ENCODE measurements around the gene CPNE1. TPM values are rescaled to one million over a fixed set of nuclear protein-coding genes. Genes with fewer than 3 reads are reported as not detected.

The CPNE1 gene
- total and polyA plus RNA-seq, 2 of the 8 experiments (the other 6 are each of a cell fraction or from before 2014, with no cell fraction given) = 294 to 346 TPM

DNA sequence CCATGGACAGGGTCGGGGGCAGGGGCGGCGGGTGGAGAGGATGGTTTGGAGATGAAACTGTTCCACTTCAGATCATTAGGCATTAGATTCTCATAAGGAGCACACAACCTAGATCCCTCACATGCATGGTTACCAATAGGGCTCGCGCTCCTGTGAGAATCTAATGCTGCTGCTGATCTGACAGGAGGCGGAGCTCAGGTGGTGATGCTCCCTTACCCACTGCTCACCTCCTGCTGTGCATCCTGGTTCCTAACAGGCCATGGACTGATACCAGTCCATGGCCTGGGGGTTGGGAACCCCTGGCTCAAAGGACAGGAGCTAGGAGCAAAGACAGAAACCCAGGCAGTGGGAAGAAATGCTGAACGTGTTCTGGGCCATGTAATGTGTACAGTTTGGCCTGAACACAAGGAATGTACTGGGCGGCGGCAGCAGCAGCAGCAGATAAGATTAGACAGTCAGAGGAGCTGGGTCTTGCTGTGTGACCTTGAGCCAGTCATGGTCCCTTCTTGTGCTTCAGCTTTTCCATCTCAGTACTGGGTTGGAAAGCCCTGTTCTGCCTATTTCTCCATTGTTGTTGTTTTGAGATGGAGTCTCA is 53.8 kb downstream of the CPNE1 start:
- Histone ChIP-seq H3K27ac (ENCODE audit: low read depth, low read length) (no peak overlapping the region), H3K56ac (replicated peaks; ENCODE audit: insufficient read length, low read depth, low read length) (no peak overlapping the region), H4K20me1 (replicated peaks in 1 of 2; ENCODE audit: control insufficient read depth in 1 of 2, insufficient read depth in 2 of 2, low read length in 2 of 2) (no peaks in the 10 kb centered on the region), H2BK5ac (ENCODE audit: low read depth, low read length) (no peak overlapping the region), H3K79me1 (ENCODE audit: low read depth, low read length) (no peaks in the 10 kb centered on the region), H4K91ac (replicated peaks; ENCODE audit: insufficient read length, low read length) (no peak overlapping the region), H3K23me2 (ENCODE audit: low read depth, low read length) (peaks cover 2% of the 10 kb centered on the region; the same call in 1 of the 2 replicates), H3K4me3 (ENCODE audit: extremely low read depth in 1 of 4, insufficient read depth in 2 of 4, low read depth in 3 of 4, low read length in 4 of 4) (no peak overlapping the region), H3K36me3 (ENCODE audit: control insufficient read depth in 2 of 4, insufficient read depth in 4 of 4, low read length in 3 of 4) (no peaks in the 10 kb centered on the region), H3K9me3 (ENCODE audit: insufficient read depth in 2 of 2, low read depth in 1 of 2, low read length in 1 of 2) (no peaks in the 10 kb centered on the region), H4K8ac (ENCODE audit: extremely low read depth, insufficient read depth, low read length) (no peak overlapping the region), H3K9ac (replicated peaks in 1 of 4; ENCODE audit: extremely low read depth in 1 of 4, low read depth in 3 of 4, low read length in 3 of 4) (no peak overlapping the region), H3K79me2 (ENCODE audit: control insufficient read depth in 1 of 2, insufficient read depth in 2 of 2, low read length in 2 of 2) (no peaks in the 10 kb centered on the region), H3K14ac (ENCODE audit: insufficient read length) (no peak overlapping the region), H3K23ac (ENCODE audit: insufficient read length) (no peak overlapping the region), H2BK120ac (replicated peaks; ENCODE audit: low read depth, low read length) (no peak overlapping the region), H3K4me2 (ENCODE audit: insufficient read depth in 1 of 2, low read depth in 2 of 2, low read length in 2 of 2) (no peak overlapping the region), H3K18ac (ENCODE audit: extremely low read depth, low read length) (no peak overlapping the region), H2BK15ac (ENCODE audit: low read length) (no peak overlapping the region), H2BK20ac (ENCODE audit: low read length) (no peak overlapping the region), H3K4ac (replicated peaks; ENCODE audit: insufficient read length, low read depth, low read length) (no peak overlapping the region), H4K5ac (ENCODE audit: insufficient read length, low read depth, low read length) (no peak overlapping the region), H3K4me1 (replicated peaks in 1 of 4; ENCODE audit: control insufficient read depth in 3 of 4, insufficient read depth in 4 of 4, low read length in 3 of 4) (no peaks in the 10 kb centered on the region; a peak in 2 of 7 replicates), H3K27me3 (replicated peaks in 1 of 4; ENCODE audit: control insufficient read depth in 3 of 4, extremely low read depth in 1 of 4, insufficient read depth in 3 of 4, low read length in 3 of 4) (peaks cover 0 to 4% (median 0%) of the 10 kb centered on the region in 4 experiments; a peak in 2 of 7 replicates), H2AK5ac (ENCODE audit: low read depth, low read length) (no peak overlapping the region), H2BK12ac (ENCODE audit: low read depth, low read length) (no peak overlapping the region), H2AFZ (ENCODE audit: low read length) (no peak overlapping the region)
- CTCF ChIA-PET (ENCODE audit: partially characterized antibody) = interaction anchor here (0.5 to 1.8 kb wide), 8 partner anchors 9 to 344 kb away, joined by 3 to 7 read pairs (median 3); partner anchors contain the start of gene SCAND1
- FAIRE-seq (no peak), DNase-seq (ENCODE audit: low read depth in 1 of 2, low spot score in 2 of 2) (no peak)
- POLR2A ChIA-PET (ENCODE audit: partially characterized antibody) = interaction anchor here (1.0 kb wide), 1 partner anchor 161 kb away, joined by 3 read pairs; the partner anchor contains the start of gene PHF20
- 93% methylated on average over 9 of the region's 9 CpGs; no CpG with 5 or more reads in 1 of the 2 experiments for WGBS, 2 experiments (ENCODE audit: extremely low coverage in 1 of 2, insufficient coverage in 1 of 2, insufficient read length in 1 of 2, insufficient replicate concordance in 2 of 2, low coverage in 1 of 2, low lambda C conversion rate in 2 of 2, missing lambda C conversion rate in 1 of 2)
- TF ChIP-seq ZNF274 (IDR thresholded peaks at IDR 0.05; ENCODE audit: borderline replicate concordance, extremely low read depth, low read length) (no peak), CHD1 (IDR thresholded peaks at IDR 0.05; ENCODE audit: low read depth, low read length) (no peak), JUND (IDR thresholded peaks at IDR 0.05; ENCODE audit: low read length) (no peak), SP4 (IDR thresholded peaks at IDR 0.05; ENCODE audit: low read length) (no peak), CREB1 (IDR thresholded peaks at IDR 0.05) (no peak), TAF1 (IDR thresholded peaks at IDR 0.05; ENCODE audit: low read depth, low read length) (no peak), POLR2A (IDR thresholded peaks at IDR 0.05; ENCODE audit: control extremely low read depth in 1 of 2, low read depth in 2 of 2, low read length in 2 of 2) (no peak), POLR2AphosphoS5 (IDR thresholded peaks at IDR 0.05; ENCODE audit: low read depth, low read length) (no peak), ATF3 (IDR thresholded peaks at IDR 0.05; ENCODE audit: insufficient read depth, low read depth, low read length) (no peak), SIRT6 (IDR thresholded peaks at IDR 0.05; ENCODE audit: low read length) (no peak), RFX5 (IDR thresholded peaks at IDR 0.05; ENCODE audit: borderline replicate concordance, low read depth, low read length) (no peak), SIN3A (conservative IDR thresholded peaks at IDR 0.05 in 1 of 2, IDR thresholded peaks at IDR 0.05 in 1 of 2; ENCODE audit: low read depth in 1 of 2, low read length in 2 of 2) (no peak), PHF8 (conservative IDR thresholded peaks at IDR 0.05; ENCODE audit: low read depth, low read length) (no peak), RNF2 (IDR thresholded peaks at IDR 0.05; ENCODE audit: borderline replicate concordance, low read depth, low read length, missing control alignments, poor library complexity, severe bottlenecking) (no peak)
